Neural cell (in vitro differentiated cells): Measurements from ENCODE around the gene APH1B. TPM values are rescaled to one million over a fixed set of nuclear protein-coding genes. Genes with fewer than 3 reads are reported as not detected.

Experiments
- H2AFZ ChIP-seq: fragments of 200-600, 300-800 bp; sonication (generic), shearing (Covaris generic); 2 replicates; pipeline ENCODE4 v1.6.0; 2014; ENCODE audit warnings: low read depth, mild to moderate bottlenecking, antibody characterized with exemption, low read length, moderate library complexity
- H3F3A ChIP-seq: fragments of 200-600 bp; shearing (Covaris generic); 2 replicates; pipeline ENCODE4 v1.6.1; 2016; ENCODE audit warnings: mild to moderate bottlenecking, moderate library complexity, mixed read lengths, antibody characterized with exemption, low read length; ENCODE audit not compliant: insufficient read depth, poor library complexity, severe bottlenecking
- H3K27ac ChIP-seq: fragments of 200-600, 300-800 bp; sonication (generic), shearing (Covaris generic); 2 replicates; pipeline ENCODE4 v1.5.1; 2014; ENCODE audit warnings: mild to moderate bottlenecking, low read length, moderate library complexity
- H3K27me3 ChIP-seq: fragments of 300-800, 200-600 bp; sonication (generic), shearing (Covaris generic); 2 replicates; pipeline ENCODE4 v1.6.0; 2014; ENCODE audit warnings: mild to moderate bottlenecking, low read depth, low read length, moderate library complexity; ENCODE audit not compliant: insufficient read depth
- H3K36me3 ChIP-seq: fragments of 300-800, 200-600 bp; sonication (generic), shearing (Covaris generic); 2 replicates; pipeline ENCODE4 v1.5.1; 2014; ENCODE audit warnings: mild to moderate bottlenecking, antibody characterized with exemption, low read length, moderate library complexity; ENCODE audit not compliant: insufficient read depth
- H3K4me2 ChIP-seq: fragments of 300-800, 200-600 bp; sonication (generic), shearing (Covaris generic); 2 replicates; pipeline ENCODE4 v1.6.0; 2014; ENCODE audit warnings: mild to moderate bottlenecking, low read length
- H3K4me3 ChIP-seq: fragments of 300-800, 200-600 bp; sonication (generic), shearing (Covaris generic); 2 replicates; pipeline ENCODE4 v1.5.1; 2014; ENCODE audit warnings: mild to moderate bottlenecking, low read length, moderate library complexity
- H3K79me2 ChIP-seq: fragments of 200-600 bp; shearing (Covaris generic); replicated peaks from 2 replicates; pipeline ENCODE4 v1.6.0; 2014; ENCODE audit warnings: mild to moderate bottlenecking, low read length, moderate library complexity; ENCODE audit not compliant: insufficient read depth
- H3K9ac ChIP-seq: fragments of 300-800, 200-600 bp; sonication (generic), shearing (Covaris generic); 2 replicates; pipeline ENCODE4 v1.6.1; 2016; ENCODE audit warnings: mild to moderate bottlenecking, low read length, mixed read lengths
- H3K9me2 ChIP-seq: fragments of 200-600 bp; shearing (Covaris generic); 2 replicates; pipeline ENCODE4 v1.6.1; 2016; ENCODE audit warnings: mild to moderate bottlenecking, low read length, mixed read lengths; ENCODE audit not compliant: insufficient read depth
- H3K9me3 ChIP-seq: fragments of 200-600, 300-800 bp; sonication (generic), shearing (Covaris generic); 2 replicates; pipeline ENCODE4 v1.6.1; 2016; ENCODE audit warnings: mild to moderate bottlenecking, mixed run types, low read length, moderate library complexity, mixed read lengths
- H4K20me1 ChIP-seq: fragments of 200-600 bp; shearing (Covaris generic); 2 replicates; pipeline ENCODE4 v1.6.1; 2016; ENCODE audit warnings: mild to moderate bottlenecking, mixed run types; ENCODE audit not compliant: insufficient read depth
- CTCF ChIP-seq: fragments of 450-650 bp; IDR thresholded peaks from 2 replicates; pipeline ENCODE4 v1.5.1; 2014; ENCODE audit warnings: antibody characterized with exemption, mild to moderate bottlenecking, moderate library complexity; ENCODE audit not compliant: poor library complexity, severe bottlenecking
- EP300 ChIP-seq: fragments of 450-650 bp; conservative IDR thresholded peaks from 2 replicates; pipeline ENCODE4 v1.6.1; 2014; ENCODE audit warnings: antibody characterized with exemption, mild to moderate bottlenecking, moderate library complexity; ENCODE audit not compliant: poor library complexity, severe bottlenecking
- EZH2 ChIP-seq: fragments of 200-600, 300-800 bp; shearing (Covaris generic), sonication (generic); IDR thresholded peaks from 2 replicates; pipeline ENCODE4 v1.6.1; 2014; ENCODE audit warnings: antibody characterized with exemption, low read length, borderline replicate concordance, mild to moderate bottlenecking; ENCODE audit not compliant: insufficient read depth, poor library complexity, severe bottlenecking
- MXI1 ChIP-seq: fragments of 450-650 bp; conservative IDR thresholded peaks from 2 replicates; pipeline ENCODE4 v1.6.1; 2014; ENCODE audit warnings: antibody characterized with exemption, mild to moderate bottlenecking; ENCODE audit not compliant: poor library complexity, severe bottlenecking
- POLR2AphosphoS5 ChIP-seq: IDR thresholded peaks from 2 replicates; pipeline ENCODE4 v1.6.1; 2012
- RAD21 ChIP-seq: fragments of 450-650 bp; conservative IDR thresholded peaks from 2 replicates; pipeline ENCODE4 v1.6.1; 2014; ENCODE audit warnings: antibody characterized with exemption, mild to moderate bottlenecking, moderate library complexity
- SMC3 ChIP-seq: fragments of 450-650 bp; conservative IDR thresholded peaks from 2 replicates; pipeline ENCODE4 v1.6.1; 2014; ENCODE audit warnings: antibody characterized with exemption, mild to moderate bottlenecking, moderate library complexity; ENCODE audit not compliant: poor library complexity
- TAF1 ChIP-seq: IDR thresholded peaks from 2 replicates; pipeline ENCODE4 v1.6.1; 2012; ENCODE audit warnings: low read depth
- polyA plus RNA-seq: library from polyadenylated mRNA; depleted of rRNA; stranded (reverse); fragments of >200 nt; gene quantifications from 2 replicates; pipeline ENCODE4 v1.2.3, GENCODE V29; 2014
- TF ChIP-seq, protein P1 (sequence below): IDR thresholded peaks from 2 replicates; pipeline ENCODE4 v1.6.1; 2012; ENCODE audit warnings: borderline replicate concordance

Gene APH1B
- polyA plus RNA-seq, 1 donor from 2014 or later, result 14.6 TPM

DNA sequence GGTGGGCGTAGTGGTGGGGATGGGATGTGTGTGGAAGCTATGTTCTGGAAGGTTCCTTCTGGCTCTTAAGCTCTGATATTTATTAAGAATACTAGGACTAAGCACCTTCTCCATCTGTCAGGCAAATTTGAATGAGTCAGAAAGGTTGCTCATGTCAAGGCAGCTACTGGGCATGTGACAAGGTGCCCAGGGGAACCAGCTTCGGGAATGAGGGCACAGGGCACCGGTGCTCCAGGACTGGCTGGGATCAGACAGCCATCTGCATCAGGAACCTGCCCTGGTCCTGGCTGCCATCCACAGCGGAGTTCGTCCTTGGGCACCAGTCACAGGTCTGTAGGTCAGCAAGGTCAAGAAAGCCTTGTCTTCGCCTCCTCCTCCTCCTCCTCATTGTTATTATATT, 71.8 kb downstream of the APH1B start:
- no peaks in the 10 kb centered on the region for H3K79me2 ChIP-seq
- H3K36me3 ChIP-seq, result no peaks in the 10 kb centered on the region
- no peaks in the 10 kb centered on the region for H3K9me3 ChIP-seq
- no peaks in the 10 kb centered on the region for H3K9me2 ChIP-seq
- no peaks in the 10 kb centered on the region for H3F3A ChIP-seq
- TF ChIP-seq CTCF (no peak), MXI1 (no peak), RAD21 (no peak), SMC3 (no peak), TAF1 (no peak), POLR2AphosphoS5 (no peak), EZH2 (no peak), EP300 (no peak)
- TF ChIP-seq, protein P1, sequence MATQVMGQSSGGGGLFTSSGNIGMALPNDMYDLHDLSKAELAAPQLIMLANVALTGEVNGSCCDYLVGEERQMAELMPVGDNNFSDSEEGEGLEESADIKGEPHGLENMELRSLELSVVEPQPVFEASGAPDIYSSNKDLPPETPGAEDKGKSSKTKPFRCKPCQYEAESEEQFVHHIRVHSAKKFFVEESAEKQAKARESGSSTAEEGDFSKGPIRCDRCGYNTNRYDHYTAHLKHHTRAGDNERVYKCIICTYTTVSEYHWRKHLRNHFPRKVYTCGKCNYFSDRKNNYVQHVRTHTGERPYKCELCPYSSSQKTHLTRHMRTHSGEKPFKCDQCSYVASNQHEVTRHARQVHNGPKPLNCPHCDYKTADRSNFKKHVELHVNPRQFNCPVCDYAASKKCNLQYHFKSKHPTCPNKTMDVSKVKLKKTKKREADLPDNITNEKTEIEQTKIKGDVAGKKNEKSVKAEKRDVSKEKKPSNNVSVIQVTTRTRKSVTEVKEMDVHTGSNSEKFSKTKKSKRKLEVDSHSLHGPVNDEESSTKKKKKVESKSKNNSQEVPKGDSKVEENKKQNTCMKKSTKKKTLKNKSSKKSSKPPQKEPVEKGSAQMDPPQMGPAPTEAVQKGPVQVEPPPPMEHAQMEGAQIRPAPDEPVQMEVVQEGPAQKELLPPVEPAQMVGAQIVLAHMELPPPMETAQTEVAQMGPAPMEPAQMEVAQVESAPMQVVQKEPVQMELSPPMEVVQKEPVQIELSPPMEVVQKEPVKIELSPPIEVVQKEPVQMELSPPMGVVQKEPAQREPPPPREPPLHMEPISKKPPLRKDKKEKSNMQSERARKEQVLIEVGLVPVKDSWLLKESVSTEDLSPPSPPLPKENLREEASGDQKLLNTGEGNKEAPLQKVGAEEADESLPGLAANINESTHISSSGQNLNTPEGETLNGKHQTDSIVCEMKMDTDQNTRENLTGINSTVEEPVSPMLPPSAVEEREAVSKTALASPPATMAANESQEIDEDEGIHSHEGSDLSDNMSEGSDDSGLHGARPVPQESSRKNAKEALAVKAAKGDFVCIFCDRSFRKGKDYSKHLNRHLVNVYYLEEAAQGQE, result no peak
- H4K20me1 ChIP-seq, result no peaks in the 10 kb centered on the region
- H3K27me3 ChIP-seq, result no peaks in the 10 kb centered on the region
- no peak overlapping the region for H3K4me2 ChIP-seq
- H3K9ac ChIP-seq, result no peak overlapping the region
- no peak overlapping the region for H3K4me3 ChIP-seq
- no peak overlapping the region for H3K27ac ChIP-seq
- no peak overlapping the region for H2AFZ ChIP-seq

DNA sequence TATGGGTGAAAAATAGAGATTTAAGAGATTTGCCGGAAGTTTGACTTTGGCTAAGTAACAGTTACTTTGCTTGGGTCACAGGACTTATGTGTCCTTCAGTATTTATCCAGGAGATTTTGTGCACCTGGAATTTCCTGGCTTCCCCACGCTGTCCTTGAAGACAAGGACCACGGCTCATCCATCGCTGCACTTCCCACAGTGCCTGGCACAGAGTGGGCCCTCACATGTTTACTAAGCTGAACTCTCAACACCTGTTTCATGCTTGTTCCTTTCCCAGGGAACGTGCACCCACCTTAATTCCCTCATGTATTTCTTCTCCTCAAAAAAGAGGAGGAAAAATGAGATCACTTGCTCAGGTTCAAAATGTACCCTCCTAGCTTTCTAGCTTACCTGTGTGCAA, 72.2 kb downstream of the APH1B start:
- TF ChIP-seq POLR2AphosphoS5 (no peak), CTCF (no peak), EP300 (no peak), SMC3 (no peak), MXI1 (no peak), RAD21 (no peak), TAF1 (no peak), EZH2 (no peak)
- TF ChIP-seq, protein P1, result no peak
- Histone ChIP-seq H3K27ac (no peak overlapping the region), H3K9ac (no peak overlapping the region)

More for the DNA sequence above, 72.2 kb downstream of the APH1B start:
- no peaks in the 10 kb centered on the region for H3K36me3 ChIP-seq
- H3K9me2 ChIP-seq, result no peaks in the 10 kb centered on the region
- H3K9me3 ChIP-seq, result no peaks in the 10 kb centered on the region
- H3K4me3 ChIP-seq, result no peak overlapping the region
- no peak overlapping the region for H2AFZ ChIP-seq
- H4K20me1 ChIP-seq, result no peaks in the 10 kb centered on the region
- no peaks in the 10 kb centered on the region for H3K27me3 ChIP-seq
- no peaks in the 10 kb centered on the region for H3F3A ChIP-seq
- H3K4me2 ChIP-seq, result no peak overlapping the region
- no peaks in the 10 kb centered on the region for H3K79me2 ChIP-seq
